Stimulated activated naive CD4-positive, alpha-beta T cell treated with Interleukin-2 at 50 U/mL for 16 hours (primary cell): ENCODE results near the gene SLC44A4.

Source experiments
- DNase-seq: peaks from one replicate; lab custom pipeline; 2025; lab: John Stamatoyannopoulos, UW

The SLC44A4 gene

GRCh38 chr6:31901415-31901952, 22.7 kb upstream of the SLC44A4 start:
- peak; percentile 72 for DNase-seq

- no peak for DNase-seq
These were observed 22.2 kb upstream of the SLC44A4 start for GRCh38 chr6:31900917-31901414.

- no peak for DNase-seq
These were observed 21.3 kb upstream of the SLC44A4 start for GRCh38 chr6:31899882-31900722.

GRCh38 chr6:31899215-31899614, 20.4 kb upstream of the SLC44A4 start:
- DNase-seq, result no peak

GRCh38 chr6:31898383-31899011, 19.7 kb upstream of the SLC44A4 start:
- DNase-seq, result peak; percentile 22

- DNase-seq, result peak; percentile 83
These were observed 19.0 kb upstream of the SLC44A4 start, which contains the start of gene EHMT2 for GRCh38 chr6:31897612-31898382. Gene EHMT2, minus strand, starts transcription at chr6:31897698. Its CDS starts 21 bp downstream, at chr6:31897677.

- DNase-seq, result no peak
These were observed 18.2 kb upstream of the SLC44A4 start for GRCh38 chr6:31896856-31897611.

- no peak for DNase-seq
These were observed 17.7 kb upstream of the SLC44A4 start for GRCh38 chr6:31896493-31896855.

GRCh38 chr6:31892821-31893220, 14.0 kb upstream of the SLC44A4 start:
- DNase-seq, result no peak

GRCh38 chr6:31889331-31889972, 10.7 kb upstream of the SLC44A4 start:
- no peak for DNase-seq

- peak; percentile 35 for DNase-seq
These were observed 9.8 kb upstream of the SLC44A4 start for GRCh38 chr6:31888276-31889258.

- DNase-seq, result no peak
These were observed 8.6 kb upstream of the SLC44A4 start for GRCh38 chr6:31887173-31888007.

GRCh38 chr6:31886541-31886991, 7.8 kb upstream of the SLC44A4 start:
- no peak for DNase-seq

GRCh38 chr6:31884528-31885035, 5.8 kb upstream of the SLC44A4 start:
- DNase-seq, result no peak

- DNase-seq, result no peak
These were observed 4.9 kb upstream of the SLC44A4 start for GRCh38 chr6:31883676-31884075.

GRCh38 chr6:31882344-31882743, 3.5 kb upstream of the SLC44A4 start:
- no peak for DNase-seq

- no peak for DNase-seq
These were observed 2.5 kb upstream of the SLC44A4 start for GRCh38 chr6:31881136-31881859.

- no peak for DNase-seq
These were observed 1.8 kb upstream of the SLC44A4 start for GRCh38 chr6:31880616-31881015.
